Tibial nerve (tissue), 4 donors: ENCODE data around the gene ANKRD11. TPM values are rescaled to one million over a fixed set of nuclear protein-coding genes. Genes with fewer than 3 reads are reported as not detected.
"Not testable (repeated sequence)": the region's sequence is repeated elsewhere in the genome, so short reads cannot be mapped to it uniquely, and the experiment has no call there.

Experiments
- DNase-seq, 2 donors: peaks; one replicate each; pipeline ENCODE4 v3.0.0-alpha.2; 2019; ENCODE audit warnings: low spot score in 2 of 2
- H3K27ac ChIP-seq, 4 donors: fragments of 200-600 bp; sonication (generic) in 3 of 4; one replicate each; pipeline ENCODE4 v1.5.1; 2017 to 2019; ENCODE audit warnings: mild to moderate bottlenecking in 1 of 4
- H3K27me3 ChIP-seq, 2 donors: fragments of 200-600 bp; sonication (generic) in 1 of 2; one replicate each; pipeline versions ENCODE4 v1.5.1 to v1.6.0; 2017 to 2019
- H3K36me3 ChIP-seq, 3 donors: fragments of 200-600 bp; sonication (generic); one replicate each; pipeline ENCODE4 v1.5.1; 2018 to 2019
- H3K4me1 ChIP-seq, 4 donors: fragments of 200-600 bp; sonication (generic) in 3 of 4; one replicate each; pipeline ENCODE4 v1.5.1; 2017 to 2019
- H3K4me3 ChIP-seq, 4 donors: fragments of 200-600 bp; sonication (generic) in 3 of 4; one replicate each; pipeline ENCODE4 v1.5.1; 2017 to 2019; ENCODE audit warnings: mild to moderate bottlenecking in 1 of 4, moderate library complexity in 1 of 4
- H3K9me3 ChIP-seq, 4 donors: fragments of 200-600 bp; sonication (generic) in 3 of 4; one replicate each; pipeline ENCODE4 v1.5.1; 2017 to 2019
- CTCF ChIP-seq, 5 experiments: fragments of 200-600 bp in 3 of 5; fragments of 450-650 bp in 2 of 5; sonication (generic) in 3 of 5; IDR thresholded peaks; one replicate each; pipeline ENCODE4 v1.5.1; 2016 to 2019; ENCODE audit warnings: antibody characterized with exemption in 5 of 5, mild to moderate bottlenecking in 3 of 5, moderate library complexity in 2 of 5
- EP300 ChIP-seq, 2 donors: sonication (generic); formaldehyde crosslinking; IDR thresholded peaks; one replicate each; pipeline ENCODE4 v1.6.1; 2017; ENCODE audit warnings: antibody characterized with exemption in 2 of 2, mild to moderate bottlenecking in 1 of 2
- POLR2A ChIP-seq, 2 donors: fragments of 450-650 bp; IDR thresholded peaks; one replicate each; pipeline ENCODE4 v1.6.1; 2017; ENCODE audit warnings: antibody characterized with exemption in 2 of 2, mild to moderate bottlenecking in 2 of 2, moderate library complexity in 2 of 2
- WGBS, 2 donors: methylation state at CpG; one replicate each; pipeline ENCODE4 v1.1.5; 2018; 5-methylcytosine and 5-hydroxymethylcytosine counted together
- total RNA-seq, 4 donors: library from RNA; depleted of rRNA; stranded (reverse); fragments of >200 nt; gene quantifications; one replicate each; pipeline ENCODE4 v1.1.0, GENCODE V29; 2016

Gene ANKRD11
- total RNA-seq, 4 donors from 2014 or later = 104 to 177 (median 112) TPM

GRCh38 chr16:89331371-89332109 is 158.8 kb downstream of the ANKRD11 start:
- TF ChIP-seq CTCF (IDR thresholded peaks at IDR 0.05) = no peak
- TF ChIP-seq EP300 (IDR thresholded peaks at IDR 0.05) = no peak
- no peak for TF ChIP-seq POLR2A (IDR thresholded peaks at IDR 0.05)
- WGBS, 2 donors = 80 to 82% methylated on average over 14 of the region's 14 CpGs
- H3K9me3 ChIP-seq = no peaks in the 10 kb centered on the region
- no peak overlapping the region for H3K4me3 ChIP-seq
- no peak for DNase-seq
- H3K4me1 ChIP-seq = peaks cover 0 to 95% (median 49%) of the 10 kb centered on the region in 4 donors
- H3K36me3 ChIP-seq = no peaks in the 10 kb centered on the region
- no peak overlapping the region for H3K27ac ChIP-seq
- no peaks in the 10 kb centered on the region for H3K27me3 ChIP-seq

DNA sequence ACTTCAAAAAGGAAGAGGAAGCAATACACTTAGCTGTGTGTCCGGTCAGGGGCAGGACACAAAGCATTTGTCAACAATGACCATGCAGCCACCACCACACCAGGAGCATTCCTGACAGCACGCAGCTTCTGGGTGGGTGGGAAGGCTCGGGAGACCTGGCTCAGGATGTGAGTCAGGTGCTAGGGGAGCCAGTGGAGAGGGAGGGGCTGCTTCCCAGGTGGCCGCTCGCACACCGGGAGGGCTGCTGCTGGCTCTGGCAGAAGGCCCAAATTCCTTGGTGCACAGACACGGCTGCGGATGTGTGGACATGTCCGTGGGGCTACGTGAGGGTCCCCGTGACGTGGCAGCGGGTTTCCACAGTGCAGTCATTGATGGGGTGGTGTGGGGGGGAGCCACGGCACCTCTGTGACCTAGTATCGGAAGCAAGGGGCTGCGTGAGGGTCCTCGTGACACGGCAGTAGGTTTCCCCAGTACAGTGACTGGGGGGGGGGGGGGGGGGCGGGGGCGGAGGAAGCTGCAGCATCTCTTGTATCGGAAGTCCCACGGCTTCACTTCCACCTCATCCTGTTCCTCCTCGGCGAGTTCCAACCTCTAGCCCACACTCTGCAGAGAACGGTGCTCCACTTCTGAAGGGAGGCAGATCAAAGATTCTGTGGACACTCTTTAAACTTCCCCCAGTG is 160.0 kb downstream of the ANKRD11 start:
- DNase-seq = no peak
- Histone ChIP-seq H3K9me3 (no peaks in the 10 kb centered on the region), H3K36me3 (no peaks in the 10 kb centered on the region), H3K4me1 (peaks cover 0 to 95% (median 54%) of the 10 kb centered on the region in 4 donors), H3K27ac (peak overlapping the region in 2 of 4 donors; percentile 47 to 58), H3K4me3 (no peak overlapping the region), H3K27me3 (no peaks in the 10 kb centered on the region)
- TF ChIP-seq POLR2A (IDR thresholded peaks at IDR 0.05) (no peak), EP300 (IDR thresholded peaks at IDR 0.05) (peak in 1 of 2 donors; percentile 5)
- WGBS, 2 donors = 42 to 53% methylated on average over 23 to 25 of the region's 25 CpGs

GRCh38 chr16:89329830-89330176 is 160.6 kb downstream of the ANKRD11 start:
- H3K9me3 ChIP-seq, H3K4me3 ChIP-seq, H3K27me3 ChIP-seq, H3K36me3 ChIP-seq, DNase-seq: not testable (repeated sequence)
- Histone ChIP-seq H3K27ac (peak overlapping the region in 1 of 4 donors; percentile 58), H3K4me1 (peaks cover 0 to 95% (median 54%) of the 10 kb centered on the region in 4 donors)
- WGBS, 2 donors = 93 to 95% methylated on average over 4 of the region's 4 CpGs

GRCh38 chr16:89328412-89329400 is 161.7 kb downstream of the ANKRD11 start:
- not testable (repeated sequence) for DNase-seq, H3K36me3 ChIP-seq, H3K4me3 ChIP-seq, H3K27ac ChIP-seq, H3K9me3 ChIP-seq, H3K27me3 ChIP-seq
- peaks cover 0 to 95% (median 45%) of the 10 kb centered on the region in 4 donors for H3K4me1 ChIP-seq
- WGBS, 2 donors = 80 to 82% methylated on average over 39 to 40 of the region's 41 CpGs

GRCh38 chr16:89326721-89327120 is 163.6 kb downstream of the ANKRD11 start:
- Histone ChIP-seq H3K27ac (peak overlapping the region in 2 of 4 donors; percentile 62 to 75), H3K4me1 (peaks cover 0 to 95% (median 52%) of the 10 kb centered on the region in 4 donors), H3K4me3 (no peak overlapping the region), H3K9me3 (no peaks in the 10 kb centered on the region), H3K36me3 (no peaks in the 10 kb centered on the region), H3K27me3 (no peaks in the 10 kb centered on the region)
- WGBS, 2 donors = 81 to 87% methylated on average over 7 of the region's 7 CpGs
- DNase-seq = no peak
- no peak for TF ChIP-seq CTCF (IDR thresholded peaks at IDR 0.05)
- TF ChIP-seq POLR2A (IDR thresholded peaks at IDR 0.05) = no peak
- no peak for TF ChIP-seq EP300 (IDR thresholded peaks at IDR 0.05)

DNA sequence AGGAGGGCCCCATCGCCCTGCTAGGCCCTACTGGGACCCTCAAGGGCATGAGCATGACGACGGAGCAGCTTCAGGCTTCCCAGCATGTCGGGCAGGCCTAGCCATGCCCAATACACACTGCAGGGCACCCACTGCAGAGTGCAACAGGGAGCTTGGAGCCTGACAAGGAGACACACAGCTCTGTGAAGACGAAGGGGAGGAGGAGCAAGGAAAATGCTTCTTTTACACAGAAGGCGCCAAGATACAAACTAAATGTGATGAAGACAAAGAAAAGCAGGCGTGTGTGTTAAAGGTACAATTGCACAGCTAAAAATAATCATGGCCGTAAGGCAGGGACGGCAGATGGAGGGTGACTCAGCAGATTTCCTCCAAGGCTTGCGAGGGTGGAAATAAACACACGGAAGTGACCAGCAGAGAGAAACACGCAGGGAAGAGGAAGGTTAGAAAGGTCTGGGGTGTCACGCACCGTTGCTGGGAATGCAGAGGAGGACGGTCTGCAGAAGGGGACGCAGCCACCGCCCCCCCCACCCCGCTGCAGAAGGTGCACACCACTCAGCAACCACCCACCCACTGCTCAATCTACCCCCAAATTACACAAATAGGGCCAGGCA is 164.4 kb downstream of the ANKRD11 start:
- TF ChIP-seq EP300 (IDR thresholded peaks at IDR 0.05) (peak in 1 of 2 donors; percentile 50), CTCF (IDR thresholded peaks at IDR 0.05) (no peak), POLR2A (IDR thresholded peaks at IDR 0.05) (no peak)

More for the DNA sequence above, 164.4 kb downstream of the ANKRD11 start:
- H3K4me1 ChIP-seq = peaks cover 0 to 95% (median 55%) of the 10 kb centered on the region in 4 donors
- H3K27ac ChIP-seq = peak overlapping the region in 3 of 4 donors; percentile 62 to 75 (median 67)
- DNase-seq = no peak
- no peaks in the 10 kb centered on the region for H3K9me3 ChIP-seq
- H3K27me3 ChIP-seq = no peaks in the 10 kb centered on the region
- H3K36me3 ChIP-seq = no peaks in the 10 kb centered on the region
- peak overlapping the region in 1 of 4 donors; percentile 3 for H3K4me3 ChIP-seq
- WGBS, 2 donors = 17 to 22% methylated on average over 18 of the region's 18 CpGs
